GM12892 (cell line): ENCODE data around the gene GRID1.

Experiments used
- POLR2A ChIP-seq: IDR thresholded peaks from 2 replicates; pipeline ENCODE4 v1.6.1; 2011; ENCODE audit warnings: low read depth, low read length, control low read depth
- POLR2AphosphoS5 ChIP-seq: IDR thresholded peaks from 2 replicates; pipeline ENCODE4 v1.6.1; 2011; ENCODE audit warnings: low read depth, low read length, control low read depth
- TAF1 ChIP-seq: IDR thresholded peaks from 2 replicates; pipeline ENCODE4 v1.6.1; 2011; ENCODE audit warnings: low read depth, mild to moderate bottlenecking, control low read depth, low read length, borderline replicate concordance

DNA sequence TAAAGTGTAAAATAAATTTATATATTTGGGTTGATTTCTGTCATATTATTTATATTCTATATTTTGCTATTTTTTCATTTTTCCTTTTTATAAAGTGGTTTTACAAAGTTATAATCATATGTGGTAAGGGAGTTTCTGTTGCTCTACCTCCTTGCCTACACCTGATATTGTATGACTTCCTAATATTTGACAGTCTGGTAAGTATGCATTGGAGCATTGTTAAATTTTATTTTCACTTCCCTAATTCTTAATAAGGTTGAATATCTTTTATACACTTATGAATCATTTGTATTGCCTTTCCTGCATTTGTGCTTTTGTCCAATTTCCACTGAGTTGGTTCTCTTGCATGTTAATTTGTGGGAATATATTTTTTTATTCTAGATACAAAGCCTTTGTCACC lies 492.4 kb downstream of the GRID1 start:
- TF ChIP-seq TAF1 = no peak
- TF ChIP-seq POLR2A = no peak
- TF ChIP-seq POLR2AphosphoS5 = no peak
